HCT116 (cell line): Measurements from ENCODE around the gene MYO7A. TPM values are rescaled to one million over a fixed set of nuclear protein-coding genes. Genes with fewer than 3 reads are reported as not detected.

Source experiments
- ATAC-seq: fragments of 200-7000 bp; cut with Tn5 transposase; 2 replicates; pipeline ENCODE4 v1.9.1; 2020; ENCODE audit warnings: mild to moderate bottlenecking, moderate library complexity
- BruUV-seq: library from RNA; stranded (reverse); fragments of 400-500 nt; replicated peaks from 2 replicates; lab custom pipeline; 2021; lab: Mats Ljungman, UMichigan
- CTCF ChIA-PET: fragments of 300-600 bp; sonication (Branson Sonifier 250); formaldehyde crosslinking; loops from one replicate; lab custom pipeline; 2021; ENCODE audit warnings: antibody characterized with exemption; lab: Charles Lee
- POLR2A ChIA-PET: fragments of 300-600, 350-600 bp; sonication (Branson Sonifier 250); formaldehyde crosslinking; loops from one replicate; lab custom pipeline; 2021; ENCODE audit warnings: antibody characterized with exemption; lab: Charles Lee
- RAD21 ChIA-PET, 2 experiments: fragments of 300-600 bp; sonication (Branson Sonifier 250); formaldehyde crosslinking; loops; one replicate each; lab custom pipeline; 2023; ENCODE audit warnings: low total read pairs in 2 of 2; ENCODE audit not compliant: uncharacterized antibody in 2 of 2, unreplicated experiment in 2 of 2, low non-redundant PET in 1 of 2; lab: Charles Lee
- DNase-seq: peaks from one replicate; pipeline ENCODE4 v3.0.0-alpha.2; 2010; ENCODE audit warnings: low read depth, low spot score
- H2AFZ ChIP-seq: fragments of 200-600 bp; shearing (Covaris generic), sonication (generic); 2 replicates; pipeline ENCODE4 v1.6.1; 2017; ENCODE audit warnings: low read depth, mixed run types, mixed read lengths, antibody characterized with exemption, low read length; ENCODE audit not compliant: poor library complexity, severe bottlenecking
- H3K27ac ChIP-seq: 2 replicates; pipeline ENCODE4 v1.5.1; 2012; ENCODE audit warnings: low read depth, low read length
- H3K27me3 ChIP-seq: fragments of 200-600 bp; sonication (generic); 2 replicates; pipeline ENCODE4 v1.6.1; 2016; ENCODE audit warnings: mixed run types, low read length, mixed read lengths; ENCODE audit not compliant: insufficient read depth
- H3K36me3 ChIP-seq, 2 experiments: fragments of 200-500 bp in 1 of 2; fragments of 200-600 bp in 1 of 2; sonication (Bioruptor generic) in 1 of 2; sonication (generic) in 1 of 2; 2 replicates each; pipeline versions ENCODE4 v1.5.1 to v1.6.1; 2014 to 2016; ENCODE audit warnings: low read length in 2 of 2, inconsistent platforms in 1 of 2, mixed read lengths in 1 of 2, mixed run types in 1 of 2; ENCODE audit not compliant: insufficient read depth in 2 of 2, control insufficient read depth in 1 of 2
- H3K4me1 ChIP-seq, 2 experiments: fragments of 200-600 bp in 1 of 2; sonication (generic) in 1 of 2; 2 replicates each; pipeline versions ENCODE4 v1.5.1 to v1.6.1; 2012 to 2017; ENCODE audit warnings: low read length in 2 of 2, inconsistent platforms in 1 of 2, mild to moderate bottlenecking in 1 of 2, mixed read lengths in 1 of 2, mixed run types in 1 of 2, moderate library complexity in 1 of 2; ENCODE audit not compliant: insufficient read depth in 2 of 2, control insufficient read depth in 1 of 2
- H3K4me2 ChIP-seq: fragments of 200-600 bp; sonication (generic); 2 replicates; pipeline ENCODE4 v1.6.1; 2017; ENCODE audit warnings: mixed run types, low read length, mixed read lengths
- H3K4me3 ChIP-seq, 2 experiments: fragments of 200-600 bp in 1 of 2; sonication (generic) in 1 of 2; replicated peaks in 1 of 2; 2 replicates each; pipeline ENCODE4 v1.5.1; 2011 to 2016; ENCODE audit warnings: low read length in 2 of 2, control low read depth in 1 of 2, low read depth in 1 of 2, mild to moderate bottlenecking in 1 of 2, mixed read lengths in 1 of 2, mixed run types in 1 of 2
- H3K79me2 ChIP-seq: fragments of 200-600 bp; sonication (generic); 2 replicates; pipeline ENCODE4 v1.6.1; 2017; ENCODE audit warnings: mild to moderate bottlenecking, mixed run types, low read length, moderate library complexity, mixed read lengths; ENCODE audit not compliant: insufficient read depth
- H3K9ac ChIP-seq: fragments of 200-600 bp; sonication (generic); 2 replicates; pipeline ENCODE4 v1.6.1; 2016; ENCODE audit warnings: low read length, mixed read lengths
- H3K9me2 ChIP-seq: fragments of 200-600 bp; sonication (generic), shearing (Covaris generic); 2 replicates; pipeline ENCODE4 v1.6.1; 2017; ENCODE audit warnings: mixed run types, mild to moderate bottlenecking, moderate library complexity; ENCODE audit not compliant: insufficient read depth
- H3K9me3 ChIP-seq, 2 experiments: fragments of 200-500 bp in 1 of 2; fragments of 200-600 bp in 1 of 2; sonication (Bioruptor generic) in 1 of 2; sonication (generic) in 1 of 2; 2 replicates each; pipeline ENCODE4 v1.6.1; 2014 to 2017; ENCODE audit warnings: low read length in 2 of 2, mixed read lengths in 2 of 2, inconsistent platforms in 1 of 2, low read depth in 1 of 2, mild to moderate bottlenecking in 1 of 2, mixed run types in 1 of 2, moderate library complexity in 1 of 2; ENCODE audit not compliant: control insufficient read depth in 1 of 2, insufficient read depth in 1 of 2
- H4K20me1 ChIP-seq: fragments of 200-600 bp; sonication (generic), shearing (Covaris generic); 2 replicates; pipeline ENCODE4 v1.6.1; 2017; ENCODE audit warnings: mixed run types, mild to moderate bottlenecking, moderate library complexity; ENCODE audit not compliant: insufficient read depth
- CBX3 ChIP-seq: IDR thresholded peaks from 2 replicates; pipeline ENCODE4 v1.6.1; 2012; ENCODE audit warnings: low read depth
- CTCF ChIP-seq, 3 experiments: fragments of 200-600 bp in 1 of 3; sonication (generic) in 1 of 3; IDR thresholded peaks in 2 of 3; conservative IDR thresholded peaks in 1 of 3; 2 replicates each; pipeline ENCODE4 v1.5.1; 2012 to 2017; ENCODE audit warnings: low read depth in 2 of 3, low read length in 2 of 3, antibody characterized with exemption in 1 of 3, borderline replicate concordance in 1 of 3, control low read depth in 1 of 3, mild to moderate bottlenecking in 1 of 3, mixed read lengths in 1 of 3, mixed run types in 1 of 3, moderate library complexity in 1 of 3; ENCODE audit not compliant: insufficient read depth in 1 of 3
- EGR1 ChIP-seq: IDR thresholded peaks from 2 replicates; pipeline ENCODE4 v1.6.1; 2012; ENCODE audit warnings: low read depth
- JUND ChIP-seq: IDR thresholded peaks from 2 replicates; pipeline ENCODE4 v1.6.1; 2012
- MAX ChIP-seq: IDR thresholded peaks from 2 replicates; pipeline ENCODE4 v1.6.1; 2012
- TCF7L2 ChIP-seq: IDR thresholded peaks from 2 replicates; pipeline ENCODE4 v1.7.0; 2011; ENCODE audit warnings: borderline replicate concordance, inconsistent platforms; ENCODE audit not compliant: insufficient read depth, insufficient read length; ENCODE audit errors: extremely low read depth
- intact Hi-C: fragments of 100-400 bp; cut with micrococcal nuclease; formaldehyde crosslinking; loops from 2 replicates; pipeline ENCODE4 v1.10.0; 2022
- total RNA-seq: library from RNA; stranded (reverse); gene quantifications from one replicate; pipeline ENCODE4 v1.2.1, GENCODE V29; 2021; ENCODE audit not compliant: unreplicated experiment

Gene MYO7A
- total RNA-seq, 1 experiment from 2014 or later: 1.8 TPM

- no peak for ATAC-seq
- Histone ChIP-seq H3K79me2 (no peaks in the 10 kb centered on the region), H3K9me3 (no peaks in the 10 kb centered on the region), H3K9ac (no peak overlapping the region)
- no TSS peak for BruUV-seq
- DNase-seq: no peak
- intact Hi-C loops: no loop called here
- TF ChIP-seq EGR1 (no peak), CBX3 (no peak), CTCF (IDR thresholded peaks at IDR 0.05 in 2 of 3, conservative IDR thresholded peaks at IDR 0.05 in 1 of 3; ENCODE audit: borderline replicate concordance in 1 of 3, insufficient read depth in 1 of 3, low read depth in 2 of 3, low read length in 2 of 3) (no peak), JUND (no peak), MAX (no peak), TCF7L2 (no peak)
- TF ChIP-seq, all 23 proteins: peak for 0
- Histone ChIP-seq H3K4me3 (no peak overlapping the region), H3K36me3 (no peaks in the 10 kb centered on the region), H2AFZ (no peak overlapping the region), H3K27ac (no peak overlapping the region), H3K9me2 (no peaks in the 10 kb centered on the region), H3K4me2 (no peak overlapping the region), H3K4me1 (no peaks in the 10 kb centered on the region), H4K20me1 (no peaks in the 10 kb centered on the region), H3K27me3 (no peaks in the 10 kb centered on the region)
- ChIA-PET POLR2A (no interaction called here), RAD21 (no interaction called here), CTCF (no interaction called here)
Observed at GRCh38 chr11:77156396-77157195, 28.6 kb downstream of the MYO7A start.
